Ovary (tissue), 9 donors: ENCODE results near the gene GSTM3. TPM values are rescaled to one million over a fixed set of nuclear protein-coding genes. Genes with fewer than 3 reads are reported as not detected.

Experiments
- DNase-seq, 5 donors: peaks; one replicate each; pipeline ENCODE4 v3.0.0-alpha.2; 2019 to 2020
- H3K27ac ChIP-seq, 2 donors: fragments of 200-600 bp; one replicate each; pipeline versions ENCODE4 v1.5.1 to v1.8.0; 2019 to 2022
- H3K27me3 ChIP-seq: fragments of 200-600 bp; one replicate; pipeline ENCODE4 v1.8.0; 2022
- H3K36me3 ChIP-seq: fragments of 200-600 bp; sonication (generic); one replicate; pipeline ENCODE4 v1.5.1; 2019
- H3K4me1 ChIP-seq: one replicate; pipeline ENCODE4 v1.8.1; 2013; ENCODE audit warnings: mild to moderate bottlenecking, moderate library complexity; ENCODE audit not compliant: insufficient read depth
- H3K4me3 ChIP-seq: fragments of 200-600 bp; sonication (generic); one replicate; pipeline ENCODE4 v1.5.1; 2017
- H3K9me3 ChIP-seq, 2 donors: fragments of 200-600 bp in 1 of 2; sonication (generic) in 1 of 2; one replicate each; pipeline versions ENCODE4 v1.5.1 to v1.8.1; 2013 to 2019; ENCODE audit warnings: mild to moderate bottlenecking in 1 of 2, moderate library complexity in 1 of 2
- CTCF ChIP-seq, 3 donors: fragments of 450-650 bp in 2 of 3; fragments of 200-600 bp in 1 of 3; IDR thresholded peaks; one replicate each; pipeline versions ENCODE4 v1.5.1 to v1.8.0; 2016 to 2022; ENCODE audit warnings: antibody characterized with exemption in 3 of 3, mild to moderate bottlenecking in 1 of 3
- EP300 ChIP-seq: sonication (generic); formaldehyde crosslinking; IDR thresholded peaks from one replicate; pipeline ENCODE4 v1.6.1; 2017; ENCODE audit warnings: antibody characterized with exemption
- POLR2A ChIP-seq: fragments of 450-650 bp; IDR thresholded peaks from one replicate; pipeline ENCODE4 v1.6.1; 2017; ENCODE audit warnings: antibody characterized with exemption, mild to moderate bottlenecking, moderate library complexity
- WGBS, 3 donors: extraction: QIAGEN DNeasy Blood & Tissue Kit in 1 of 3; methylation state at CpG; one replicate each; pipeline versions ENCODE4 v1.1.5 to v1.1.7; 2013 to 2017; 5-methylcytosine and 5-hydroxymethylcytosine counted together
- intact Hi-C, 4 donors: fragments of 100-400 bp; cut with DNase I; formaldehyde crosslinking; loops; one replicate each; pipeline versions ENCODE4 v1.11.0 to v1.15.1; 2022 to 2023
- polyA plus RNA-seq, 2 donors: library from polyadenylated mRNA; stranded (reverse); fragments of 200-250 nt in 1 of 2; fragments of 350-450 nt in 1 of 2; fragmentation: Illumina TruSeq in 1 of 2; extraction: RNeasy Lipid Tissue Mini Kit (QIAGEN cat#74804) in 1 of 2; gene quantifications; one replicate each; pipeline ENCODE4 v1.2.3, GENCODE V29; 2013 to 2014
- total RNA-seq, 7 donors: library from RNA; depleted of rRNA in 2 of 7; stranded (reverse); fragments of >200 nt in 2 of 7; fragmentation: NEBNext Ultra II Directional in 3 of 7; extraction: Animal tissue kit (Norgen Biotek cat#: 25700) in 3 of 7; gene quantifications; one replicate each; pipeline versions ENCODE4 v1.1.0 to v1.2.4, GENCODE V29; 2016 to 2023
- donor health status: DM: no; HTN: no; CAD: no; lungs with moderate emphysema.
- donor health status: DM: no; HTN: no; CAD: no.
- donor health status: Bipolar disorder and iron deficiency.
- donor health status: DM: yes; HTN: yes; CAD: no.
- donor health status: DM: no; HTN: no; CAD: no.
- donor health status: DM: yes; HTN: yes; CAD: no.

The GSTM3 gene
- total and polyA plus RNA-seq, 9 donors, result 75.8 to 278 (median 147) TPM

GRCh38 chr1:109773900-109774485 lies 33.2 kb upstream of the GSTM3 start:
- peak in 3 of 5 donors; percentile 35 to 42 (median 42) for DNase-seq
- no peaks in the 10 kb centered on the region for H3K4me1 ChIP-seq
- no peak overlapping the region for H3K4me3 ChIP-seq
- no peak overlapping the region for H3K27ac ChIP-seq
- no peak for TF ChIP-seq CTCF (IDR thresholded peaks at IDR 0.05)
- no peak for TF ChIP-seq EP300
- no peak for TF ChIP-seq POLR2A
- no peaks in the 10 kb centered on the region for H3K36me3 ChIP-seq
- no peaks in the 10 kb centered on the region for H3K27me3 ChIP-seq
- H3K9me3 ChIP-seq, result no peaks in the 10 kb centered on the region
- 55 to 63% (median 62%) methylated on average over 6 of the region's 6 CpGs for WGBS, 3 donors
- intact Hi-C loops, result loop anchor here (2.0 to 10.0 kb wide), 8 partner anchors 131 to 331 kb away; partner anchors contain the start of genes GNAI3 (in 3 of the 4) and CSF1 (in 1 of the 4)

- Histone ChIP-seq H3K36me3 (no peaks in the 10 kb centered on the region), H3K4me3 (no peak overlapping the region), H3K4me1 (no peaks in the 10 kb centered on the region), H3K27me3 (no peaks in the 10 kb centered on the region), H3K9me3 (no peaks in the 10 kb centered on the region), H3K27ac (no peak overlapping the region)
- peak; percentile 79 to 88 (median 84) for DNase-seq
- TF ChIP-seq EP300, result no peak
- TF ChIP-seq CTCF (IDR thresholded peaks at IDR 0.05), result peak; percentile 71 to 90 (median 88)
- TF ChIP-seq POLR2A, result no peak
- 41 to 45% (median 43%) methylated on average over 17 of the region's 17 CpGs for WGBS, 3 donors
- intact Hi-C loops, result loop anchor here (2.0 to 10.0 kb wide), 7 partner anchors 131 to 331 kb away; partner anchors contain the start of genes GNAI3 (in 3 of the 4) and CSF1 (in 1 of the 4)
Observed at GRCh38 chr1:109773203-109773899, 32.5 kb upstream of the GSTM3 start.

GRCh38 chr1:109772658-109773202 lies 31.9 kb upstream of the GSTM3 start:
- Histone ChIP-seq H3K36me3 (no peaks in the 10 kb centered on the region), H3K27ac (peak overlapping the region in 1 of 2 donors; percentile 4), H3K4me3 (no peak overlapping the region), H3K9me3 (no peaks in the 10 kb centered on the region), H3K27me3 (no peaks in the 10 kb centered on the region), H3K4me1 (no peaks in the 10 kb centered on the region)
- intact Hi-C loops, result loop anchor here (2.0 to 10.0 kb wide), 7 partner anchors 130 to 332 kb away; partner anchors contain the start of genes GNAI3 (in 3 of the 4) and CSF1 (in 1 of the 4)
- peak in 3 of 5 donors; percentile 27 to 40 (median 32) for DNase-seq
- 88 to 98% (median 89%) methylated on average over 5 to 6 of the region's 6 CpGs for WGBS, 3 donors
- TF ChIP-seq POLR2A, result no peak
- TF ChIP-seq CTCF (IDR thresholded peaks at IDR 0.05), result no peak
- TF ChIP-seq EP300, result no peak
